GM12892 (cell line): ENCODE measurements around the gene LGR4.

ENCODE experiments used
- DNase-seq: peaks from one replicate; pipeline ENCODE4 v3.0.0; 2011; ENCODE audit not compliant: insufficient read length
- FAIRE-seq: peaks from 2 replicates; lab custom pipeline; 2011; peaks lifted over from hg19 to GRCh38; lab: Jason Lieb, UNC
- POLR2A ChIP-seq: IDR thresholded peaks from 2 replicates; pipeline ENCODE4 v1.6.1; 2011; ENCODE audit warnings: low read depth, low read length, control low read depth
- POLR2AphosphoS5 ChIP-seq: IDR thresholded peaks from 2 replicates; pipeline ENCODE4 v1.6.1; 2011; ENCODE audit warnings: low read depth, low read length, control low read depth
- TAF1 ChIP-seq: IDR thresholded peaks from 2 replicates; pipeline ENCODE4 v1.6.1; 2011; ENCODE audit warnings: low read depth, mild to moderate bottlenecking, control low read depth, low read length, borderline replicate concordance

The LGR4 gene

DNA sequence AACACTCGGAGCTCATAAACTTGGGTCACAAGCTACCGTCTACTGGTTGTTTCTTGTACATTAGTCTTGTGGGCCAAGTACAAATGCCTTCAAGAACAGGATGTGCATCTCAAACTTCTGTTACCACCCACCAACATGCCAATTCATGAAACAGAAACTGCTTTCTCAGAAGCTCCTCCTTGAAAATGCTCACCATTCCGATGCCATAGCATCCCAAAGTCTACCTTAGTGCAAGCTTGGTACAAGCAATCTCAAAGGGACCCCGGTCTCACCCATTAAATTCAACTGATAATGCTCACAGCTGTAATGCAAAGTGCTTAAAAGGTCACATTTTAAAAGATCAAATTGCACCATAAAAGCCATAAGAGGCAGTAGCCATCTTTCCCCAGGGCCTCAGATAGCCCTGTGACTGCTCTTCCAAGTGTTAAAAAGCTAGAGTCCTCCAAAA, 77.8 kb downstream of the LGR4 start:
- DNase-seq = no peak
- no peak for FAIRE-seq
- TF ChIP-seq POLR2A = no peak
- TF ChIP-seq TAF1 = no peak

DNA sequence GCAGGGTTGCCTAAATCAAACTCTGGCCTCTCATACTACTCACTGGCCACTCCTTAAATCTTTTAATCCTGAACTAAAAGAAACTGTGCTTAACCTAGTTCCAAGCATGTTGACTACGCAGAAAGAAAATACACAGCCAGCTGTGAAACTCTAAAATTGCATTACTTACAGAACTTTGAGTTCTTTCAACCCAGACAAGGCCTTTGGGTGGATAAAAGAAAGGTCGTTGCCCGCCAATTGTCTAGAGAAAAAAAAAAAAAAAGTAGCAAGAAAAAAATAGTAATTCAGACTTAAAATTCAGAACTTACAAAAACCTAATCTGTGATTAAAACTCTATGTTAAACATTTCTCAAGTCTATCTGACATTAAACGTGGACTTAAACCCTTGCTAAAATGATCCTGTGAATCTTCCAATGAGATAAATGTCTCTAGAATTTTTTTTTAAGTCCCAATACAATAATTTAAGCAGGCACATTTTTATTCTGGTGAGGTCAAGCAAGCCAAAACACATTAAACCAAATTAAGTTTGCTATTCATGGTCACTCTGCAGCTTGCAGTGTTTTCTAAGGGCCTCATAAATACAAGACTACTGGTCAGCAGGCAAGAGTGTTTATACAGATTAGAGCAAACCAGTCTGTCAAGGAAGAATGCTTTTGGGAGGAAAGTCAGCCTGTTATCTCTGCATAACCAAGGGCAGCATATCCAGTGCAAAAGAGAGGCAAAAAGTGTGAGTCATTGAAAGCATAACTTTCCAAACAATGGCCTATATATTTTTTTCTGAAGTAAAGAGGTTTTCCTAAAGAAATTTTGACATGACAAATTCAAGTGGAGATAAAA, 80.1 kb downstream of the LGR4 start:
- TF ChIP-seq POLR2AphosphoS5 (no peak), TAF1 (no peak), POLR2A (no peak)
- DNase-seq = no peak
- FAIRE-seq = no peak

DNA sequence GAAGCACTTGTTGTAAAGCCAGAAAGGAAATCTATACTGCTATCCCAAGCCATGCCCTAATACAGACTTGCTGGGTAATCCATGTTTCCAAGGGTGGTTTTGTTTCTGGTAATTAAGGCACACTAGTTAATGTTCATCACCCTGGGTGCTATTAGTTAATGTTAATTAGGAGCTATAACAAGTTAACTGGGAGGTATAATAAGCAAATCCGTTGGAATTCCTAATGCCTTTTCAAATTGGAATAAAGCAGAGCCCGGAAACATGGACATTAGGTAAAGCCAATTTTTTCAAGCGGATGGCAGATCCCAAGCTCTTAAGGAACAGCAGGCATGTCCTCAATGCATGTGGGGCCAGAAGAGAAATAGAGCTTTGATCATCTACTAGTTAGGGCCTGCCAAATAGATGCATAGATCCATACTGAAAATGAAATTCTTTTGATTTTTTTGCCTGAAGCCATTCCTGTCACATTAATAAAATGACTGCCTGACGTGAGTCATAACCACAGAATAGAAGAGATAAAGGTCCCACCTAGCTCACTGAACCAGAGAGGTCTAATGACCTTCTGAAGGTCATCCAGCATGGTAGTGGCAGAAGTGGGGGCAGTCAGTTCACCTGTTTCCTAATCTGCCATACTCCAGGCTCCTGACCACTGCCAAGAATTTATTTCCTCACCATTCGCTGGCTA, 81.1 kb downstream of the LGR4 start:
- DNase-seq (no peak), FAIRE-seq (peak; percentile 50)
- no peak for TF ChIP-seq TAF1
- no peak for TF ChIP-seq POLR2AphosphoS5
- no peak for TF ChIP-seq POLR2A

DNA sequence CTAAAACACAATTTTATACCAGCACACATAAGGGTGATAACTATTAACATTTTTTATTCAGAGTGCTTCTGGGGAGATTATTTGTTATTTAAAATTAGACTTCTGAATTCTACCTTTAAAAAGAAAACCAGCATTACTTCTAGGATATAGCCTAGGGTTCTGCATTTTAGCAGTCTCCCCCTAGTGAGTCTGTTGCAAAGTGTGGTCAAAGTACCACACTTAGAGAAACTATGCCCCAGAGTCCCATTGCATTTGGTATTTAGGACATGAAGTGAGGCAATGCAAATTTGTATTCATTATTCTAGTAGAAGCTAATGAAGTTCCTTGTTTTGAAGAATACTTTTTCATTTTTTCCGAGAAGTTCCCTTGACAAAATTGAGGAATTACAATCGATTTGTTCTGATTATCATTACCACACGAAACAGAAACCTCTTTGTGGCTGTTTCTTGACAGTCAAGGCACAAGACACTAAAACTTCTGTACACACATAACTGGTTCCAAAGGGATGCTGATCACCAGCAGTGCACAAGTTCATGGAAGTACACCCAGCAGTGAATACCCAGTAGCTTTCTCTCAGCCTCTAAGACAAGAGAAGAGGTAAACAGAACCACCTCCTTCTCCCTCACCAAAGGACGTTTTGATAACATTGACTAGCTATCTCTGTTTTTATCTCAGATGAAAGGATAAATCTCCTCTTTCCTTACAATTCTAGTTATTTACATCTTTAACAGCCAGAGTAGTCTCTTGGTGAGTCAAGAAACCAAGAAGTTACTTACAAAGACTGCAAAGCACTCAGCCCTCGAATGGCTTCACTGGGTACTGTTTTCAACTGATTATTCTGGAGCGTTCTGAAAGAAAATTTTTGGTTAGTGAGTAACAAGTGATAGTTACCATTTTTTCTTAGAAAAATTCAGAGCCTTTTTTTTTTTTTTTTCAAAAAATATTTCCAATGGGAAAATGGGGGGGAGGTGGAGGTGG, 82.0 kb downstream of the LGR4 start:
- peak; percentile 5 for FAIRE-seq
- no peak for TF ChIP-seq TAF1
- TF ChIP-seq POLR2AphosphoS5 = no peak
- no peak for TF ChIP-seq POLR2A
- no peak for DNase-seq

DNA sequence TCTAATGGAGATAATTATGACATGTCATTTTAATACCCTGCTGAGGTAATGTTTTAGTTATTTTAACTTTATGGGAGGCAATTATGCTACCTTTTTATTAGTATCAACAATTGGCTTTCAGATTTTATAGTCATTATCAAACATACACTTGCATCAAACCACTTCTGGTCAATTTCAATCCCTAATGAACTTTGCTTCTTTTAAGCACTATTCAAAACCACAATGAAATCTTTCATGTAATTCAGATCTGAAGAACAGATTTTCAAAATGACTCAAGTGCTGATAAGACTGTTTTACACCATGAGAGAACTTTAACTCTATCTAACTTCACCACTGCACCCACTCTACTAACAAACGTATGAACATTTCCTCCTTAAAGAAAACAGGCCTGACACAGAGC, 83.7 kb downstream of the LGR4 start:
- peak; percentile 36 for FAIRE-seq
- no peak for TF ChIP-seq TAF1
- TF ChIP-seq POLR2A = no peak
- no peak for TF ChIP-seq POLR2AphosphoS5
- DNase-seq = no peak

DNA sequence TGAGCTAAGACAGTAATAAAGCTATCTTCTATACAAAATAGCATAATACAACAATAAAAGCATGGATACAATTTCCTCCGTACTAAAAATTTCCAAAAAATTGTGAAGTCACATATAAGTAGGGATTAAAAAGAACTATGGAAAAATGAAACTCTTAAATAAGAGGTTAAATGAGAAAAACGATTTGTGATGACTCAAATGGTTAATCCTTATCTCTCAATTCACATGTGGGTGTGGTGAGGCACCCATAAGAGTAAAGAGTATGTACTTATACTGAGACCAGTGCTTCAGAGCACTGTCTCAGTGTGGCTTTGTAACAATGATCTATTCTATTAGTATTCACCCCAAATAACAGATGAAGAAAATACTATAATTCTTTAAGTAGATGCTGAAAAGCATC, 84.6 kb downstream of the LGR4 start:
- no peak for DNase-seq
- TF ChIP-seq POLR2A (no peak), POLR2AphosphoS5 (no peak), TAF1 (no peak)
- no peak for FAIRE-seq

DNA sequence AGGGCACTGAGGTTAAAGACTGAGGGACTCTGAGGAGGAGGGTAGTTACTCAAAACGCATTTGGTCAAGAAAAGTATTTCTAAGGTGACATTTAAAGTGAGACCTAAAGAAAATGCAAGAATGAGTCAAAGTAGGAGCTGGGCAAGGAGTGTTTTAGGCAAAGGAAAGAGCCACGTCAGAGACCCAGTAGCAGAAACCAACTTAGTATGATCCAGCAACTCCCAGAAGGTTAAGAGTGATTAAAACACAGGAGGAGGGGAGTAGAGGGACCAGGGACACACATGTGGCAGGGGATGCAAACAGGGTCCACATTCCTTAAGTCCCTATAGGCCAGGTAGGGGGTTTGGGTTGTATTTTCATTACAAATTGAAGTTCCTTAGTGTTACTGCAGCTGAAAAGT, 85.2 kb downstream of the LGR4 start:
- DNase-seq (no peak), FAIRE-seq (peak; percentile 75)
- TF ChIP-seq POLR2AphosphoS5 (no peak), POLR2A (no peak), TAF1 (no peak)

DNA sequence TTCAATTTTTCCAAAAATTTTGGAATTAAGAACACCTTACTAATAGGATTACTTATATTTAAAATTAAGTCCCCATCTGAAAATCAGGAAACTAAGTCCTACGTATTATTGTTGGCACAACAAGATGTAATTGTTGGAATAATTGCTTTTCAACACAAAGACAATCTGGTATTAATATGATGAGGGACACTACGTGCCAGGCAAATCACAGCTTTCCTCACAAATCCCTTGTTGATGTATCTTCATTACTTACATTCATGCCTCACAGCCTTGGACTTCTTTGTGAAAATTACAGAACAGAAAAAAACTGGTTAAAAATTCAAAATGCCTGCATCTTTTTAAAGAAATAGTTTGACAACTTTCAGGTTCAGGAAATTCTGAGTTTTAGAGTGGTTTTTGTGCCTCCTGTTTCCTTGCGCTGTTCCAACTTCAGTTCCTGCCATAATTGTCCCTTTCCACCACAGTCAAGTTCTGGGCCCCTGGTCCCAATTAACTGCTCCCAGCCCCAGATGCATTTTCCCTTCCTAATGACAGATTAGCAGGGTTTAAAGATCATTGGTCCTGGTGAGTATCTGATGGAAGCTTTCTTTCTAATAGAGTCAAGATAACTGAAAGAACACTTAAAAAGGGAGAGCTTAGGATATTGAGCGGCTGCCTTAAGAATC, 86.3 kb downstream of the LGR4 start:
- TF ChIP-seq TAF1 (no peak), POLR2AphosphoS5 (no peak), POLR2A (no peak)
- FAIRE-seq (no peak), DNase-seq (no peak)

DNA sequence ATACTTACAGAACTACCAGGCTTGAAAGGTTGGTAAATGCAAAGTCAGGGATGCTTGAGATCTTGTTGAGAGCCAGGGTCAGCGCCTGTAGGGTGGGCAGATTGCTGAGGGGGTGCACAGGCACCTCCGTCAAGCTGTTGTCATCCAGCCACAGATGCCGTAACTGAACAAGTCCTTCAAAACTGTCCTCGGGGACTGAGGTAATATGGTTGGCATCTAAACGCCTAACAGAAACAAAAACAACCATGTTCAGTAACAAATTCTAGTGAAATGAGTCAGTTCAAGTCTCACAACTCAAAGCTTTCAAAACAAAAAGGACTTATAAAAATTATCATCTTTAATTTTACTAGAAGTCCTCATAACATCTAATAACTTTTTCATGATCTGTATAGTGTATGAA, 87.3 kb downstream of the LGR4 start:
- FAIRE-seq (peak; percentile 84), DNase-seq (no peak)
- no peak for TF ChIP-seq POLR2AphosphoS5
- no peak for TF ChIP-seq TAF1
- TF ChIP-seq POLR2A = no peak

DNA sequence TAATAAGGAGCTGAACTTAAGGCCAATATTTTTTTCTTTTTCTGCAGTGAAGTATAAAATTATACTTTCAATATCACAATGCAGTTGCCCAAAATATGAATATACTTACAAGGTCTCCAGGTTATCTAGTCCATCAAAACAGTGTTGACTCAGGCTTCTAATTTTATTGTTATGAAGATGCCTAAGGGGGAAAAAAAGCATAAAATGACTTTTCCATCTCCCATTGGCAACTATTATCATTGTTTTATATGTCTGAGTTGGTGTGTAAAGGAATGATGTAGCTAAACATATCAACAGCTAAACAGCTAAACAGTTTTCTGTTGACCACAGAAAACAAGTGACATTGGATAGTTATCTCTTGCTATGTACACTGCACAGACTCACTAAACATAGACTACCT, 88.4 kb downstream of the LGR4 start:
- TF ChIP-seq TAF1 (no peak), POLR2A (no peak), POLR2AphosphoS5 (no peak)
- DNase-seq (no peak), FAIRE-seq (no peak)

DNA sequence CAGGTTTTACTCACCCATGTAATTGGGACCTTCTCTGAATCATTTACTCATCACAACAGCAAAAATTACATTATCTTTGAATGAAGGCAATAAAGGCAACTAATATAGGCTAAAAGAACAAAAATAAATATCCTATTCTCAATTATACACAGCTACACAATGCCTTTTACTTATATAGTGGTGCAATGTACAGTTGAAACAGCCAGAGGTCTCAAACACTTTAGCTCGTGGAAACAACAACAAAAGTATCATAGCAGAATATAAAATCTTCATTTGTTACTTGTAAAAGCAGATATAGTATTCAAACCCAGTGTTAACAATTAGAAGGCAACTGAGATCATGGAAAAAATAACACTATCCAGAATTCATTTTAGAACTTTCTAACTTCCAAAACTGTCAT, 88.9 kb downstream of the LGR4 start:
- no peak for DNase-seq
- FAIRE-seq = no peak
- TF ChIP-seq TAF1 (no peak), POLR2A (no peak), POLR2AphosphoS5 (no peak)

DNA sequence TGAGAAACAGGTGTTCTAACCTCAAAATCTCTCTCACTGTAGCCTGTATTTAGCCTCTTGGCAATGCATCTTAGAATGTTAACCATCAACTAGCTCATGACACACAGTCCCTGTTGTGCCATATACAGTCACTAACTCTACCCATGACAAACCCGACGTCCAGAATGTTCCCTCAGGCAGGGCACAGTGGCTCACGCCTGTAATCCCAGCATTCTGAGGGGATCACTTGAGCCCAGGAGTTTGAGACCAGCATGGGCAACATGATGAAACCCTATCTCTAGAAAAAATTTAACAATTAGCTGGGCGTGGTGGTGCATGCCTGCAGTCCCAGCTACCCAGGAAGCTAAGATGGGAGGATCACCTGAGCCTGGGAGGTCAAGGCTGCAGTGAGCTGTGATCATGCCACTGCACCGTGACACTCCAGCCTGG, 91.3 kb downstream of the LGR4 start:
- DNase-seq (no peak), FAIRE-seq (no peak)
- TF ChIP-seq POLR2AphosphoS5 (no peak), POLR2A (no peak), TAF1 (no peak)
